GM12892 (cell line): ENCODE measurements around the gene GATA2.

Experiments used
- POLR2A ChIP-seq: IDR thresholded peaks from 2 replicates; pipeline ENCODE4 v1.6.1; 2011; ENCODE audit warnings: low read depth, low read length, control low read depth
- POLR2AphosphoS5 ChIP-seq: IDR thresholded peaks from 2 replicates; pipeline ENCODE4 v1.6.1; 2011; ENCODE audit warnings: low read depth, low read length, control low read depth

DNA sequence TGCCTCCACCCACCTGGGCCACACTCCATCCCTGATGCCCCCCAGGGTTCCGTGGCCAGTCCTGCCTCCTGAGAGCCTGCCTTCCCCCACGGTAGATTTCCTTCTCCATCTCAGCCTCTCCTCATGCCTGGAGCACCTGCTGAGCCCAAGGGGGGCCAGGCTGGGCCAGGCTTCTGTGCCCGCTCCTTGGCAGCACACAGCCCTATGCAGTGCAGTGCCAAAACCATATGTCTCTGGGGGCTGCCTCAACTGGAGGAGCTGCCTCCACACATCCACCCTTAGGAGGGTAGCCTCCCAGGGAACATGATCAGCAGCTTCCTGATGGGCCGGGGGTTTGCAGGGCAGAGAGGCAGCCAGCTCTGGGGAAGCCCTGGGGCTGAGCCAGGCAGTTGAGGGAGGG is 24.6 kb upstream of the GATA2 start:
- TF ChIP-seq POLR2AphosphoS5 (no peak), POLR2A (no peak)
